Stimulated activated CD8-positive, alpha-beta memory T cell treated with anti-CD3 and anti-CD28 coated beads, Interleukin-15, amount 100 ng/mL, for 1 hour (primary cell): ENCODE results near the gene MAN1C1.

Experiments used
- DNase-seq: peaks from one replicate; pipeline ENCODE4 v3.0.0-alpha.2; 2020; ENCODE audit warnings: low read depth

The MAN1C1 gene

GRCh38 chr1:25817840-25818501, 201.4 kb downstream of the MAN1C1 start:
- DNase-seq = no peak

GRCh38 chr1:25818569-25818968, 202.0 kb downstream of the MAN1C1 start:
- no peak for DNase-seq

GRCh38 chr1:25819491-25820246, 203.1 kb downstream of the MAN1C1 start, which contains the start of gene MTFR1L:
Gene MTFR1L (plus strand): TSS chr1:25819954. CDS start chr1:25823105, 3,151 bp downstream.
- peak; percentile 83 for DNase-seq

GRCh38 chr1:25820247-25821111, 203.9 kb downstream of the MAN1C1 start:
- peak; percentile 37 for DNase-seq

GRCh38 chr1:25821112-25821476, 204.5 kb downstream of the MAN1C1 start:
- DNase-seq = no peak

- no peak for DNase-seq
Observed at GRCh38 chr1:25821630-25822091, 205.1 kb downstream of the MAN1C1 start.

GRCh38 chr1:25825605-25826004, 209.0 kb downstream of the MAN1C1 start:
- DNase-seq = no peak

GRCh38 chr1:25826571-25826970, 210.0 kb downstream of the MAN1C1 start:
- DNase-seq = no peak

GRCh38 chr1:25828491-25828890, 211.9 kb downstream of the MAN1C1 start:
- DNase-seq = no peak

GRCh38 chr1:25829046-25829445, 212.5 kb downstream of the MAN1C1 start:
- no peak for DNase-seq

- DNase-seq = no peak
Observed at GRCh38 chr1:25831569-25832196, 215.1 kb downstream of the MAN1C1 start.

GRCh38 chr1:25832336-25833037, 215.9 kb downstream of the MAN1C1 start:
- no peak for DNase-seq

- DNase-seq = no peak
Observed at GRCh38 chr1:25833158-25833557, 216.6 kb downstream of the MAN1C1 start.
